ENCODE measurements around the gene CASP2.

DNA sequence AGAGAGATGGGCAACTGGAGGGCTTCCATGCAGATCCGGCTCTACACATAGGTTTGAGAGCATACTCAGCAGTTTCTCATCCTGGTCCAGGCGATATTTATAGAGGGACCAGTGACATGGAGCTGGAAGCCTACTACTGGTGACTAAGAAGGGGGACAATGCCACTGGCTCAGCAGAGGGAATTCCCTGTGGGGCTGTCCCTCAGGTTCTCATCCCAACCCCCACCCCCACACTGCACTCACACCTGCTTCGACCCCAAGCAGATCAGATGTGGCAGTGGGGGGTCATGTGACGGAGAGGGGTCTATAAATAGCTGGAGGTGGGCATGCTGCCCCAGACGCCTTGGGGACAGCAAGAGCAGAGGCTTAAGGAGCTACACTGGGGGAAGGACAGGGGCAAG is 27.6 kb downstream of the CASP2 start, which contains the start of gene CLCN1:
- TF ChIP-seq, protein P1, sequence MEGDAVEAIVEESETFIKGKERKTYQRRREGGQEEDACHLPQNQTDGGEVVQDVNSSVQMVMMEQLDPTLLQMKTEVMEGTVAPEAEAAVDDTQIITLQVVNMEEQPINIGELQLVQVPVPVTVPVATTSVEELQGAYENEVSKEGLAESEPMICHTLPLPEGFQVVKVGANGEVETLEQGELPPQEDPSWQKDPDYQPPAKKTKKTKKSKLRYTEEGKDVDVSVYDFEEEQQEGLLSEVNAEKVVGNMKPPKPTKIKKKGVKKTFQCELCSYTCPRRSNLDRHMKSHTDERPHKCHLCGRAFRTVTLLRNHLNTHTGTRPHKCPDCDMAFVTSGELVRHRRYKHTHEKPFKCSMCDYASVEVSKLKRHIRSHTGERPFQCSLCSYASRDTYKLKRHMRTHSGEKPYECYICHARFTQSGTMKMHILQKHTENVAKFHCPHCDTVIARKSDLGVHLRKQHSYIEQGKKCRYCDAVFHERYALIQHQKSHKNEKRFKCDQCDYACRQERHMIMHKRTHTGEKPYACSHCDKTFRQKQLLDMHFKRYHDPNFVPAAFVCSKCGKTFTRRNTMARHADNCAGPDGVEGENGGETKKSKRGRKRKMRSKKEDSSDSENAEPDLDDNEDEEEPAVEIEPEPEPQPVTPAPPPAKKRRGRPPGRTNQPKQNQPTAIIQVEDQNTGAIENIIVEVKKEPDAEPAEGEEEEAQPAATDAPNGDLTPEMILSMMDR (IDR thresholded peaks at IDR 0.05; ENCODE audit: low read depth, low read length): no peak
- no peak for TF ChIP-seq EZH2phosphoT487 (IDR thresholded peaks at IDR 0.05; ENCODE audit: low read depth)
